ENCODE data around the gene SCFD2.
"Not testable (repeated sequence)": the region's sequence is repeated elsewhere in the genome, so short reads cannot be mapped to it uniquely, and the experiment has no call there.

The SCFD2 gene

DNA sequence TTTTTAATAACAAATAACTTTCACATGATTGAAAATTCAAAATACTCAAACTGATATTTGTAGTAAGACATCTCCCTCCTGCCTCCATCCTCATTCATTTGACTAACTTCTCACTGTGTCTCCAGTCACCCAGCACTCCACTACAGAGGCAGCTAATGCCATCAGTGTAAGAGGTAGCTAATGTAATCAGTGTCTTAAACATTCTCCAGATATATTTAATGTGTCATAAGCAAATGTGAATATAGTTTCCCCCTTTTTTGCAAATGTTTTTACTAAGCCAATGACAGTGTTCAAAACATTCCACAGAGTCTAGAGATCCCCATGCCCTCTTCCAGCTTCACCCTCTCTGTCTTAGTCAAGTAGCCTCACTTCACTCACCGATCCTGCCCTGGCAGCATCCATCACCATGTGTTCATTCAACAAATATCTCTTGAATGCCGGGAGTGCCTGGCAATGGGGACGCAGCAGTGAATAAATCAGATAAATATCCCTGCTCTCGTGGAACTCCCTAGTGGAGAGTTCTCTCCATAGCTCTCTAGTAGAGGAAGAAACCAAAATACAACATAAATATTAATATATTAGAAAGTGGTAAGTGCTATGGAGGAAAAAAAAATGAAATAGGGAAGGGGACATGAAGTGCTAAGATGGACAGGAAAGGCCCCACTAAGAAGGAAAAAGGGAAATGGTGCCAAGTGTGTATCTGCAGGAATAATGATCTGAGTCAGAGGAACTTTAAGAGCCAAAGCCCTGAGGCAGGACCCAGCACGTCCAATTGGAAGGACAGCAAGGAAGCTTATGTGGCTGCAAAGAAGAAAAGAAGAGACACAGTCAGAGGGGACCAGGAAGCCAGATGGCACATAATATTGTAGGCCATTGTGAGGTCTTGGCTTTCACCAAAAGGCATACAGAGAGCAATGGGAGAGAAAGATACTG, 18.7 kb downstream of the SCFD2 start:
- DNase-seq (ENCODE audit: low read depth): no peak
- H3K4me3 ChIP-seq (ENCODE audit: low read depth, low read length): no peak overlapping the region

DNA sequence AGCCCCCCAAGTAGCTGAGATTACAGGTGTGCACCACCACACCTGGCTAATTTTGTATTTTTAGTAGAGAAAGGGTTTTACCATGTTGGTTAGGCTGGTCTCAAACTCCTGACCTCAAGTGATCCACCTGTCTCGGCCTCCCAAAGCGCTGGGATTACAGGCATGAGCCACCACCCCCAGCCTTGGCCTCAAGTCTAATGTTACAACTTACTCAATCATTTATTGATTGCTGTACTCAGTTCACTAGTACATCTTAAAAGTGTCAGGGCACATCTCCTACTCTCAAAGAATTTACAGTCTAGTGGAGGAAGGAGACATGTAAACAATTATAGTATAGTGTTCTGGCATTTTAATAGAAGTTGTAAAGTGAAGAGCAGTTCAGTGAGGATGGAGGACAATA, 19.5 kb downstream of the SCFD2 start:
- not testable (repeated sequence) for H3K4me3 ChIP-seq (ENCODE audit: low read depth, low read length); DNase-seq (ENCODE audit: low read depth)

DNA sequence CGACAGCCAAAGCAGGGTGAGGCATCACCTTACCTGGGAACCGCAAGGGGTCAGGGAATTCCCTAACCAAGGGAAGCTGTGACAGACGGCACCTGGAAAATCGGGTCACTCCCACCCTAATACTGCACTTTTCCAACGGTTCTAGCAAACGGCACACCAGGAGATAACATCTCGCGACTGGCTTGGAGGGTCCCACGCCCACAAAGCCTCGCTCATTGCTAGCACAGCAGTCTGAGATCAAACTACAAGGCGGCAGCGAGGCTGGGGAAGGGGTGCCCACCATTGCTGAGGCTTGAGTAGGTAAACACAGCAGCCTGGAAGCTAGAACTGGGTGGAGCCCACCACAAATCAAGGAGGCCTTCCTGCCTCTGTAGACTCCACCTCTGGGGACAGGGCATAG, 25.7 kb downstream of the SCFD2 start:
- not testable (repeated sequence) for DNase-seq (ENCODE audit: low read depth); H3K4me3 ChIP-seq (ENCODE audit: low read depth, low read length)

DNA sequence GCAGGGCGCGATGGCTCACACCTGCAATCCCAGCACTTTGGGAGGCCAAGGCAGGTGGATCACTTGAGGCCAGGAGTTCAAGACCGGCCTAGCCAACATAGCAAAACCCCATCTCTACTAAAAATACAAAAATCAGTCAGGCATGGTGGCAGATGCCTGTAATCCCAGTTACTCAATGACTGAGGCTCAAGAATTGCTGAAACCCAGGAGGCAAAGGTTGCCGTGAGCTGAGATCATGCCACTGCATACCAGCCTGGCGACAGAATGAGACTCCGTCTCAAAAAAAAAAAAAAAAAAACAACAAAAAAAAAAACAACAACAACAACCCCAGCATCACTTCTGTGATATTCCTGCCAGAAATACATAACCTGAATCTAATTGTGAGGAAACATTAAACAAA, 30.9 kb downstream of the SCFD2 start:
- not testable (repeated sequence) for DNase-seq (ENCODE audit: low read depth)

DNA sequence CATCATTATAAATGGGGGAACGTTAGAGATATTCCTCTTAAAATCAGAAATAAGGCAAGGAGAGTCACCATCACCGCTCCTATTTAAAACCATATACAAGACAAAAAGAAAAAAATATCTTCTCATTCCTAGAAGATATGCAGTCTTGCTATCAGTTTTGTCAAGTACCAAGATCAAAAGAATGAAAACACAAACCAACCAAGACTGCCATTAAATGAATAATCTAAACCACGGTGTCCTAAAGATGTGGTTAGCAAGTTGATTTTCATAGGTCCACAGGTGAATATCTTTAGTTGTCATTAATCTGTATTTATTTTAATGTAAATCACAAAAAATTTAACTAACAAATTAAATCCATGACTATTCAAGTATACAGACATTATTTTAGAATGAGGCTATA, 39.3 kb downstream of the SCFD2 start:
- no peak overlapping the region for H3K4me3 ChIP-seq (ENCODE audit: low read depth, low read length)
- no peak for DNase-seq (ENCODE audit: low read depth)

More for the DNA sequence above, 30.9 kb downstream of the SCFD2 start:
- not testable (repeated sequence) for H3K4me3 ChIP-seq (ENCODE audit: low read depth, low read length)

DNA sequence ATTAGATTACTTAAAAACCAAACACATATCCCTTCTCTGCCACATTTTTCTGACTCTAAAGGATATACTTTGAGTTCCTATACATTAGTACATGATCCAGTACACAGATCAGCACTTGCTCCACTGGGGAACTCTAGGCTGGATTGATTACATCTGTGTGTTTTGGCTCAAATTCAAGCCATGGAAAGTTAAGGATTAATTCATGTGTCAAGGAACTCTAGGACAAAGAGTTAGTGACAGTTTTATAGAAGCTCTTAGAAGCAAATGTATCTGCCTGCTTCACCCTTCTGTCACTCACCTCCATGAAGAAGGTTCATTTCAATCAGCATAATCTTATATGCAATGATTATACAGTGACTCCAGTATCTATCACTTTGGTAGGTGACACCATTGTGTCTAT, 43.2 kb downstream of the SCFD2 start:
- no peak overlapping the region for H3K4me3 ChIP-seq (ENCODE audit: low read depth, low read length)
- no peak for DNase-seq (ENCODE audit: low read depth)

DNA sequence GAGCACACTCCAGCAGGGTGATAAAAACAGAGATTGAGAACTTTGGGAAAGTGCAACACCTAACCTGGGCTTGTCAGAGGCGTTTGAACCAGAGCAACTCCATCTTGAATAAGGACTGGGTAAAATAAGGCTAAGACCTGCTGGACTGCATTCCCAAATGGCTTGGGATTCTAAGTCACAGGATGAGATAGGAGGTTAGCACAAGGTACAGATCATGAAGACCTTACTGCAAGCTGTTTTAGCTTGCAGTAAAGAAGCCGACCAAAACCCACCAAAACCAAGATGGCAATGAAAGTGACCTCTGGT, 43.9 kb downstream of the SCFD2 start:
- DNase-seq (ENCODE audit: low read depth): no peak
- H3K4me3 ChIP-seq (ENCODE audit: low read depth, low read length): no peak overlapping the region

DNA sequence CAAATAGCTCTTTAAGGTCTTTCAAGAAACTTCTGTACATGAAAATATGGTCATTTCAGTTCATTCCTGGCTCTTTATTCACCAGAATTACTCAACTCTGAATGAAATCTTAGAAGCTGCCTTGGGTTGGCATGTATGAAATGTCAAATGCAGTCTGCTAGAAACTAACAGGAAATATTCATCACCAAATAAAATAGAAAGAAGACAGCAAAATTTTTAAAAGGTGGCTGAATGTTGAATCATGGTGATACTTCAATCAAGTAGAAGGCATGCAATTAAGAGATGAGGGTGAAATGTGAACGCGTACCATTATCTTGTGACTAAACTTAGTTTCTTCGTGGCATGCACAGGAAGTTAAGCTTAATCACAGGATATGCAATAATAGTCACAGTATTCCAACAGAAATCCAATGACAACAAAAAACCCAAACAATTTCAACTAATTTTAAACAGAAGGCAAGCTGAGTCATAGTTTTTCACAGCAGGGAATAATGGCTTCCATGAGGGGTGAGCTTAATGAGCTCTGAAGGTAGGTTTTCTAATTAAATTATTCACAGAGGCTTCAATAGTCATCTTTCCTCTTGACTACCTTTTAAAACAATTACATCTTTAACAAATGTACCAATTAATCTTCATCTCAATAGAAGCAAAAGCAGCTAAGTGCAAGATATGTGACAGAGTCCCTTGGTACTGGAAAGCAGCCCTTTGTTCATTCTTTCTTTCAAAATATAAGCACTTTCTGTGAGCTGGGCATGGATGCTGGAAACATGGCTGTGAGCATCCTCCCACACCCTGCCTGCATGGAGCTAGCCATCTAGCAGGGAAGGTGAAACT, 44.5 kb downstream of the SCFD2 start:
- peak overlapping the region; percentile 33 for H3K4me3 ChIP-seq (ENCODE audit: low read depth, low read length)
- DNase-seq (ENCODE audit: low read depth): peak; percentile 48

DNA sequence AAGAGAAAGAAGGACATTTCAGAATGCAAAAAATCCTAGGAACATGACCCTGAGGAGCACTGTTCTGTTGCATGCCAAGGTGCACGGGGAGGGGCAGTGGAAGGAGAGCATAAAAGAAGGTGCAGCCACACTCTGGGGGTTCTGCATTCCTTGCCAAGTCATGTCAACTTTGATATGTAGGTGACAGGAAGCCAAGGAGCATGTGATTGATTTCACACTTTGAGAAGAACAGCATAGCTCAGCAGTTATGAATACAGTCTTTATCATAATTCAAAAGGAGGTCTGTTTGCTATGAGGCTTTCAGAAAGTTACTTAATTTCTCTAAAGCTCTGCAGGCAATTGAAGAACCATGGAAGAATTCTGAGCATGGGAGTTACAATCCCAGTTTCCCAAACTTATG, 50.6 kb downstream of the SCFD2 start:
- H3K4me3 ChIP-seq (ENCODE audit: low read depth, low read length): no peak overlapping the region

DNA sequence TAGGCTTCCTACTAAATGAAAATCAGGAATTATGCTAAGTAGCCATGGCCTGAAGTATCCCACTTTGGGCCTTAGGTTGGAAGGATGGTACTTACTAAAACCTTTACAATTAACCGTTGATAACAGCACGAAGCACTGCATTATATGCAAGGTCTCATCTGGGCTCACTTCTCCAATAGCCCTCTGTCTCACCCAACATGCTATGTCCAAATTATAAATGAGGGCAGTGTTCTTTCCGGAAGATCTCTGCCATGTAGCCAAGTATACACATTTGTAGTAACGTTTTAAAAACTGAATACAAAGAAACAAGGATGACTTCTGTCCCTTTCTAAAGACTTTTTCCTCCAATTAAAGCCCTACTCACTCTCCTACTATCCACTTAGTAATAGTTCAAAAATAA, 51.6 kb downstream of the SCFD2 start:
- DNase-seq (ENCODE audit: low read depth): no peak

More for the DNA sequence above, 50.6 kb downstream of the SCFD2 start:
- DNase-seq (ENCODE audit: low read depth): no peak

DNA sequence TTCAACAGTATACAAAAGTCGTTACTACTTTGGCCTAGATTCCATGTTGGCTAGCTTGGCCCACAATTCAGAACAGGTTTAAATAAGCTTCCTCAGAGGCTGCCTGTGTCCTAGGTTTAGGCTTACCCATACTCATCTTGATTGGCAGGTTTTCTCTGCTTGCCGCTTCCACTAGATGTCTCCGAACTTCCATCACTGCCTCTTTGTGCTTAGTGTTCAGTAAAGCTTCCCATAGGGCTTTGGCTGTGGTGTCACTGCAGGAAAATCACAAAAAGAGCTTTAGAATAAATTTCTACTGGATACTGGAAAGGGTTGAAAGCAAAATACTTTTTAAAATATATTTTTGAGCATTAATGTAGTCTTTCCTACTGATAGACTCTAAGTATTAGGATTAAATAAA, 52.4 kb downstream of the SCFD2 start:
- no peak overlapping the region for H3K4me3 ChIP-seq (ENCODE audit: low read depth, low read length)
- no peak for DNase-seq (ENCODE audit: low read depth)

More for the DNA sequence above, 51.6 kb downstream of the SCFD2 start:
- no peak overlapping the region for H3K4me3 ChIP-seq (ENCODE audit: low read depth, low read length)

DNA sequence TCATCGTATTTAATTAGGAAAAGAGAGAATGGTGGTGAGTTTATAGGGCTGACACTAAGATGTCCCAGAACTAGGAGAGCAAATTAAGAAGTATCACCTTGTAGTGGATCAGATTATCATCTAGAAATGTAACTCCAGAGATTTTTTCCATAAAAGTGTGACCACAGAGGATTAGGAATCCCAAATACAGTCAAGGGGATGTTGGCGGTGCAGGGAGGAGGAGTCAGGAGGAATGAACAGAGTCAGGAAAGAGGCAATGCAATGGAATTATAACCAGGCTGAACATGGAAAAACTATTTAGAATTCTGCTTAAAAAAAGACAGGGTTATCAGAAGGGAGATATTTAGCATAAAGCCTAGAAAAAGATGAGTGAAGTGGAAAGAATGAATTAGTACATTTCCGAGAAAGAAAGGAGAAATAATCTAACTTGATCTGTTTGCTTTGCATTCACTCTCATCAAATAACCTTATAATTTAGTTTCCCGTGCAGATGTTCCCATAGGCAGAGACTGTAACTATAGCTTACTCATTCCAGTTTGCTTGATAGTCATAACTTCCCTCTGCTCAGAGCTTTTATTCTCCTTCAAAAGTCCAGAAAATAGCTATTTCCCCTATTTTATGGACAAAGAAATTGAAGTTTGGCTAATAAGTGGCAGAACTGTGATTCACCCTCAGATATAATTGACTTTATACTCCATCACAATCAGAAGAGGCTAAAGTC, 56.4 kb downstream of the SCFD2 start:
- H3K4me3 ChIP-seq (ENCODE audit: low read depth, low read length): no peak overlapping the region
- no peak for DNase-seq (ENCODE audit: low read depth)

DNA sequence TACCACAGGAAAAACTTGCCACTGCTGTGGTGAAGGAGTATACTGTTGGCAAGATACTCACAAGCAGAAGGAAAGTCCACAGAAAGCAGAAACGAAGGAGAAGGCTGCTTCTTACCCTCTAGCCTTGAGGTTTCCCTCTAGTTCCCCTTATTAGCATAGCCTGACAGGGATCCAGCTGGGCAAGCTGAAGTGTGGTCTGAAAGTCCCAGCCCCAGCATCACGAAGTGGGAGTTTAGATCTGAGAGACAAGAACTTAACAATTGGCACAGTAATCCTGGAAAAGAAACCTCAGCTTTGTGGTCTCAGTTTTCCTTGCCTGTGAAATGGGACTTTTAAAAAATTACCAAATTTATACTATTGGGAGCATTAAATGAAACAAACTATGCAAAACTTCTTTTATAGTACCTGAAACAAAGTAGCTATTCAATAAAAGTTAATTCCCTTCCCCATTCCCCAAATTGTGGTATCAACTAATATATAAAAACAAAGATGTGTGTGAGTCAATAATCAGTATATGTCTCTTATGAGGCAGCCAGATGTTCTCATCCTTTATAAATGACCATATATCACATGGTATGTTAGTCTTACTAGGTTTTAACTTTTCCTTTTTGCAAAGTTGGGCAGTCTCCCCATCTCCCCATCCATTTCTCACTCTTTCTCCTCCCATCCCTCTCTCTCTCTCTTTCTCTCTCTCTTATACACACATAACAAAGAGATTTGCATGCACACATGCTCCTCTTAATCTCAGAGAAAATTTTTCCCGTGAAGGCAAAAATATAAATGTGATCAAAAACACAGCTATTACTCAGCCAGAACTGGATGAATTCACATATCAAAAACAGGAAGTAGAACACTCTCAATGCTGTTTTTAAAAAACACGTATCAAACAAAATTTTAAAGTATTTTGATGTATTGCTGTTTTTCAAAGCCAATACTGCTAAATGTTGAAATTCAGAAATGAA, 57.8 kb downstream of the SCFD2 start:
- no peak for DNase-seq (ENCODE audit: low read depth)
- no peak overlapping the region for H3K4me3 ChIP-seq (ENCODE audit: low read depth, low read length)

DNA sequence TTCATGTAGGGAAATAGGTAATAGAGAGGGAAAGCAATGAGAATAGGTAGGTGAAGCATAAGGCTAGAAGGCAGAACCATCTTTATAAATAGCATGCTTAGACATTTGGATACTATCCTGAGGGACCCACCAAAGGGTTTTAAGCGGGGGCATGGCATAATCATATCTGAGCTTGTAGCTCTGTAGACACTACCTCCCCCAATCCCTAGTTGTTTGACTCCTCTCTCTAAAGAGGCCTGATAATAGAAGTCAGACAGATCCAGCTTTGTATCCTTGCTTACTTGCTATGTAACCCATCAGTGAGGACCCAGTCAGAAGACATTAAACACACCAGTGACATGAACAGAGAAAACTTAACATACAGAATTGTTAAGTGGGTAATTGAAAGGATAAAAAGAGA, 58.7 kb downstream of the SCFD2 start:
- H3K4me3 ChIP-seq (ENCODE audit: low read depth, low read length): no peak overlapping the region
- no peak for DNase-seq (ENCODE audit: low read depth)

DNA sequence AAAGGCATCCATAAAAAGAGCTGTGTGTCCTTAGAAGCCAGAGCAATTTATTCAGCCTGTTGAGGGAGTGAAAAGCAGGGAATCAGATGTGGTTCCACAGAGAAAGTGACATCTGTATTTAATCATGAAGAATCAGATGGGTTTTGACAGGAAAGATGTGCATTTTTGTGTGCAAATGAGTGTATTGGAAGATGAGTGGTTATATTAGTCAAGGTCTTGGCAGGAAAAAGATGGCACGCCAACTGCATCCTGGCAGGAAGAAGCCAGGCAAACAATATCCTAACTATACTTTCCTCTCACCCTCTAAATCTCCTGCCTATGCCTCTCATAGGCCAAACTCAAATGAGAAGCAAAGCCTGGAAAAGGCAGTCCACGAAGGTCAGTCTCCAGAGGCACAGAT, 59.1 kb downstream of the SCFD2 start:
- DNase-seq (ENCODE audit: low read depth): peak; percentile 25
- no peak overlapping the region for H3K4me3 ChIP-seq (ENCODE audit: low read depth, low read length)

DNA sequence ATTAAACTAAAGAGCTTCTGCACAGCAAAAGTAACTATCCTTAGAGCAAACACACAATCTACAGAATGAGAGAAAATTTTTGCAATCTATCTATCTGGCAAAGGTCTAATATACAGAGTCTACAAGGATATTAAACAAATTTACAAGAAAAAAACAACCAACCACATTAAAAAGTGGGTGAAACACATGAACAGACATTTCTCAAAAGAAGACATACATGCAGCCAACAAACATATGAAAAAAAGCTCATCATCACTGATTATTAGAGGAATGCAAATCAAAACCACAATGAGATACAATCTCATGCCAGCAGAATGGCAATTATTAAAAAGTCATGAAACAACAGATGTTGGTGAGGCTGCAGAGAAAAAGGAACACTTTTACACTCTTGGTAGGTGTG, 73.7 kb downstream of the SCFD2 start:
- DNase-seq (ENCODE audit: low read depth); H3K4me3 ChIP-seq (ENCODE audit: low read depth, low read length): not testable (repeated sequence)

DNA sequence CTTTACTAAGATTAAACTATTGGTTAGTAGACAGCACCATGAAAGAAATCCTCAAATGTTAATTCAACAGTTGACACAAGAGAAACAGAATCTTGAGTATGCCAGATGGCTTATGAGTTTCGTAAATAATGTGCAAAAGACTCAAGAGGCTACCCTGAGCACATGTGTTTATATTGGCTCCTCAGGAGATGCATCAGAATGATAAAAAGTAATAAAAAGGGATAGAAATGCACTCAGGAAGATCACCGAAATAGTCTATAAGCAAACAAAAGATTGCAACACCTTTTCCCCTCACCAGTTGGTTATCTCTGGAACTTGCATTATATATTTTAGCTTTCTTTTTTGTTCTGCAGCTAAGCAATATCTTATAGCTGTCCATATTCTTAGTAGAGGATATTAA, 84.4 kb downstream of the SCFD2 start:
- peak; percentile 52 for DNase-seq (ENCODE audit: low read depth)
- H3K4me3 ChIP-seq (ENCODE audit: low read depth, low read length): no peak overlapping the region

DNA sequence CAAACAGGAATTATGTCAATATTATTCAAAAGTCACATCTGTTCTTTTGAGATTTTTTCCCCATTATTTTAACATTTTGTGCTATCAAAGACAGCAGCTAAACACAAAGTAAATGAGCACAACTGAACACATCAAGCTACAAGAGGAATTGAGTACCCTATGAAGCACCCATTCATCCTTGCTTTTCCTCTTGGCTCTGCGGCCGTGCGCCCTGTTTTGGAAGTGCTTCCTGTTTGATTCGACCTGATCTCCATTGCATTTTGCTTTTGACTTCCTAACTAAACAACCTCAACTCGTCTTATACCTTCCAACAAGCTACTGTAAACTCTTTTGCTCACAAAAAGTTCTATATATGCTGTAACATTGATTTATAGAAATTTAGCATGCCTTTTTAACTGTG, 85.0 kb downstream of the SCFD2 start:
- DNase-seq (ENCODE audit: low read depth): no peak

More for the DNA sequence above, 85.0 kb downstream of the SCFD2 start:
- no peak overlapping the region for H3K4me3 ChIP-seq (ENCODE audit: low read depth, low read length)
